MV-4-11 (cell line): ENCODE measurements around the gene TBC1D9.

ENCODE experiments used
- DNase-seq: peaks from one replicate; lab custom pipeline; 2025; lab: John Stamatoyannopoulos, UW

TBC1D9 gene

GRCh38 chr4:140617499-140618248, 138.5 kb downstream of the TBC1D9 start:
- DNase-seq = no peak

GRCh38 chr4:140615451-140615850, 140.7 kb downstream of the TBC1D9 start:
- no peak for DNase-seq

DNA sequence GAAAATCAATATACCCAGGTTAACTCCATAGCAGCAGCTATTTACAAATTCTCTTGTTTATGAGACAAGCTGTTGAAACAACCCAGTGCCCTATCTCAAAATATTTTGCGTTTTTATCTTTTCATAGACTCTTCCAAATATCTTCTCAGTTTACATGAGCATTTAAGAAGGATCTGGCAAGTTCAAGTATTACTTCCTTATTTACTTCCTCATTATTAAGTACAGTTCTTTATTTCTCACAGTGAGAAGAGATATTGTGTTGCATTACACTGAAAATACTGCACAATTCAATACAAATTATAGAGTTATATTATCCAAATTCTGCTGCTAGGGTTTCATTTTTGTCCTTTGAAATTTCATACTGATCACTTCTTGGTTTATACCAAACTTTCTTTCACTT, 143.8 kb downstream of the TBC1D9 start:
- DNase-seq = peak; percentile 3

- DNase-seq = no peak
Measured at GRCh38 chr4:140611854-140612253, 144.3 kb downstream of the TBC1D9 start.

- peak; percentile 6 for DNase-seq
Measured at GRCh38 chr4:140609548-140610425, 146.4 kb downstream of the TBC1D9 start.

DNA sequence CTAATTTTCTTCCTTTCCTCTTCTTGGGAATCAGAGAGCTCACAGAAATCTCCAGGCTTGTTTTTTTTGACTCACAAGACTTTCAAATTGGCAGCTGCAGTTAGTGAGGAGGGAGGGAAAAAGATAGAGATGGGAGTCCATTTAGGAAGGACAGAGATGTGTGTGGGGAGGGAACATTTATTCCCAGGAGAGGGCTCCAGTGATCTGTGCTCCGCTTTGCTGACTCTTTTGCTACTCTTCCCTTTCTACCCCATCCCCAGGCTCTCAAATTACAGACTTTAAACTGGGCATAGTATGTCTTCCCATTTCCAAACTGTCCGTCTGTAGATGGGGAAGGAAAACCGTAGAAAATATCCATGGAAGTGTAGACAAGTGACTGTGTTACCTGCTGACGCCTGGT, 148.3 kb downstream of the TBC1D9 start:
- DNase-seq = no peak

- DNase-seq = no peak
Measured at GRCh38 chr4:140604544-140604943, 151.6 kb downstream of the TBC1D9 start.

- DNase-seq = no peak
Measured at GRCh38 chr4:140603286-140603685, 152.9 kb downstream of the TBC1D9 start.

DNA sequence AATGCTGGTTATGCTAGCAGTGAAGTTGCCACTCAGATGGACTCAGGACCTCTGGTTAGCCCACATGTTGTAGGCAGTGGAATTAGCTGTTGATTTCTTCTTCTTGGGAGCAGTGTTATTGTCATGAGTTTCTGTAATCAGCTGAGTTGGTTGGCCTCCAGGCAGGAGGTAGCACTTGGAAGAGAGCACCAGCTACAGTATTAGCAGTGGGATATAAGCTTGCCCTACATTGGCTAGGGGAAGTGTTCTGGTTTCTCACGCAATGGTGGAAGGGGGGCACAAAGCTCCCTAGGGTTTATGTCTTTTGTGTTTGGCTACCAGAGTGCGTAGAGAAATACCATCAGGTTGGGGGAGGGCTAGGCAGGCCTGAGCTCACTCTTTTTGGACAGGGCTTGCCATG, 153.5 kb downstream of the TBC1D9 start:
- no peak for DNase-seq

GRCh38 chr4:140600408-140600807, 155.8 kb downstream of the TBC1D9 start:
- no peak for DNase-seq

DNA sequence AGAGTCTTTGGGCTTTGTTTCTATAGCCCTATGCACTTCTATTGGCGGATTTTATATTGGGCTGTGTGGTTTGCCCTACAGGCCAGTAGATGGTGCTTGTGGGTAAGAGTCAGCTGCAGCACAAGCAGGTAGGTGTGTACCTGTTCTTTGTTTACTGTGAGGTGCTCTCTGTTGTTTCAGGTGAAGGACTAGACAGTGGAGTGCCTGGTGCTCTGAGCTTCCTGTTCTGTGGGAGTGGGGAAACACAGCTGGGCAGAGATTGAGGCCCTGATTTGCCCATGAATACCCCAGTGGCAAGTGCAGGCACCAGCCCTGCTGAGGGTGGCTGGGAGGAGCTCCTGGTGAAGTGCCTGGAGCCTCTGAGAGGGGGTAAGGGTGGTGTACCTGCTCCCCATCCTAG, 161.1 kb downstream of the TBC1D9 start:
- no peak for DNase-seq

GRCh38 chr4:140584439-140584838, 171.7 kb downstream of the TBC1D9 start:
- DNase-seq = no peak

- no peak for DNase-seq
Measured at GRCh38 chr4:140581078-140581477, 175.1 kb downstream of the TBC1D9 start.

DNA sequence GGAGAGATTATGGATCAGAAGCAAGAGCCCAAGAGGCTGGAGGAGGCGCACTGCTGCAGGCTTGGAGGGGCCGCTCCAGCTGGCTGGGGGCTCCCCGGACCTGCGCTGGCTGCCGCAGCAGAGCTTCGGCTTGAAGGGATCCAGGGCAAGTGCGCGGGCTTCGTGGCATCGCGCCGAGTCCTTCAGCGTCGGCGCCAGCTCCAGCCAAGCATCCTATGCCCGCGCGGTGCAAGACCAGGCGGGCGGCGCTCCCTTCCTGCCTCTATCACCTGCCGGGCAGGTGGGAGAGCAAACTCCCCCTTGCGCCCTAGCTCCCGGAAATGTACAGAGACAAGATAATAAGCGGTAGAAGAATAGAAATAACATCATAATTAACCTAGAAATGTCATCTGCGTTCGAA, 176.9 kb downstream of the TBC1D9 start:
- no peak for DNase-seq

DNA sequence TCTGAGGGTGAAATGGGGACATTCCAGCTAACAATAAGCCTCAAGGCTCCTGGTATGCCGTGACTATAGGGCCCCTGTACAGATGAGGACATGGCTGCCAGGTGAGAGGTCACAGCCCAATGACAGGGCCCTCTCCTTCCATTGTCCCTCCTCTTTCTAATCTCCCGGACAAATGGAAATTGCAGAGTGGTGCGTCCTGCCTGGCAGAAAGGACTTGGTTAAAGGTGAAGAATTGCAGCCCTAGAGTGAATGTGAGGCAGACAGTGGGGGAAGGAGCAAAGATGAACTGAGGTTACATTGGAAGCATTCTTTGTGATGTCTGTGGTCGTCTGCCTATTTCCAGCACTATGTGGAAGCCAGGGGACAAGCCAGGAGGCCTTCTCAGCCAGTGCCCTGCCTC, 180.7 kb downstream of the TBC1D9 start:
- no peak for DNase-seq

GRCh38 chr4:140571620-140572019, 184.6 kb downstream of the TBC1D9 start:
- no peak for DNase-seq
